ENCODE measurements around the gene ATP9B. TPM values are rescaled to one million over a fixed set of nuclear protein-coding genes. Genes with fewer than 3 reads are reported as not detected.

Gene ATP9B
- total RNA-seq, 1 experiment from 2014 or later, result 20.9 TPM

DNA sequence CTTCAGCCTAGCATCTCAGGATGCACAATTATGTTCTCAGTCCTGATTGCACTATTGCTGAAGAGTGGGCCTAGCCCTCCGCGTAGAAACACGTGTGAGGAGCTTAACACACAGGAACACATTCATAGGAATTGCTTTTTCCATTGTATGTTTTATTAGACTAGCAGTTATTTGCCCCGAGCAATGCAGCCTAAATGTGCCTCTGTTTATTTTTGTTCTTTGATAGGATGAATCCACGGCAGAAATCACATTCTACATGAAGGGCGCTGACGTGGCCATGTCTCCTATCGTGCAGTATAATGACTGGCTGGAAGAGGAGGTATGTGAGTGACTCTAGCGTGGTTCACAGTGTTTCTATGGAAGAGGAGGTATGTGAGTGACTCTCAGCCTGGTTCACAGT is 260.6 kb downstream of the ATP9B start:
- no peak overlapping the region for H4K5ac ChIP-seq (ENCODE audit: insufficient read length, low read depth, low read length)
- no peak overlapping the region for H2BK15ac ChIP-seq (ENCODE audit: low read depth, low read length)
- no peaks in the 10 kb centered on the region for H3K27me3 ChIP-seq (ENCODE audit: insufficient read depth, low read length)
- H3K23me2 ChIP-seq (ENCODE audit: insufficient read length, low read depth, low read length, poor library complexity, severe bottlenecking), result no peaks in the 10 kb centered on the region
- Mint-ChIP-seq H3K4me1 (peaks cover 6 to 8% of the 10 kb centered on the region in 2 experiments), H3K4me3 (no peak overlapping the region), H3K27me3 (ENCODE audit: low read depth) (no peaks in the 10 kb centered on the region), H3K27ac (no peak overlapping the region), H3K36me3 (ENCODE audit: insufficient read depth in 1 of 3, low read depth in 3 of 3) (peaks cover 12 to 32% (median 17%) of the 10 kb centered on the region in 3 experiments), H3K9me3 (peaks cover 2 to 9% of the 10 kb centered on the region in 2 experiments; a peak in 4 of 5 replicates)
- H3K79me2 ChIP-seq (ENCODE audit: insufficient read depth, low read length), result no peaks in the 10 kb centered on the region
- no peak for DNase-seq
- H3K9me3 ChIP-seq (ENCODE audit: control insufficient read depth, low read depth, low read length), result no peaks in the 10 kb centered on the region
- H3K23ac ChIP-seq (ENCODE audit: insufficient read length, low read depth, low read length), result no peak overlapping the region
- H4K8ac ChIP-seq (replicated peaks; ENCODE audit: insufficient read length, low read depth, low read length), result no peak overlapping the region
- no peak overlapping the region for H2BK20ac ChIP-seq (ENCODE audit: low read depth, low read length, poor library complexity, severe bottlenecking)
- no peak overlapping the region for H3K4me2 ChIP-seq (ENCODE audit: insufficient read depth, insufficient read length, low read length)
- no peak overlapping the region for H3K9ac ChIP-seq (ENCODE audit: extremely low read depth, insufficient read length, low read length)
- H3K4ac ChIP-seq (ENCODE audit: low read depth, low read length), result no peak overlapping the region
- H4K91ac ChIP-seq (ENCODE audit: insufficient read length, low read depth, low read length), result no peak overlapping the region
- H3K18ac ChIP-seq (ENCODE audit: insufficient read length, low read depth, low read length), result no peak overlapping the region
- no peak overlapping the region for H3K14ac ChIP-seq (ENCODE audit: insufficient read depth, low read length)
- no peak overlapping the region for H2AK5ac ChIP-seq (ENCODE audit: insufficient read length, low read length)
- TF ChIP-seq, protein P1, sequence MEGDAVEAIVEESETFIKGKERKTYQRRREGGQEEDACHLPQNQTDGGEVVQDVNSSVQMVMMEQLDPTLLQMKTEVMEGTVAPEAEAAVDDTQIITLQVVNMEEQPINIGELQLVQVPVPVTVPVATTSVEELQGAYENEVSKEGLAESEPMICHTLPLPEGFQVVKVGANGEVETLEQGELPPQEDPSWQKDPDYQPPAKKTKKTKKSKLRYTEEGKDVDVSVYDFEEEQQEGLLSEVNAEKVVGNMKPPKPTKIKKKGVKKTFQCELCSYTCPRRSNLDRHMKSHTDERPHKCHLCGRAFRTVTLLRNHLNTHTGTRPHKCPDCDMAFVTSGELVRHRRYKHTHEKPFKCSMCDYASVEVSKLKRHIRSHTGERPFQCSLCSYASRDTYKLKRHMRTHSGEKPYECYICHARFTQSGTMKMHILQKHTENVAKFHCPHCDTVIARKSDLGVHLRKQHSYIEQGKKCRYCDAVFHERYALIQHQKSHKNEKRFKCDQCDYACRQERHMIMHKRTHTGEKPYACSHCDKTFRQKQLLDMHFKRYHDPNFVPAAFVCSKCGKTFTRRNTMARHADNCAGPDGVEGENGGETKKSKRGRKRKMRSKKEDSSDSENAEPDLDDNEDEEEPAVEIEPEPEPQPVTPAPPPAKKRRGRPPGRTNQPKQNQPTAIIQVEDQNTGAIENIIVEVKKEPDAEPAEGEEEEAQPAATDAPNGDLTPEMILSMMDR (conservative IDR thresholded peaks at IDR 0.05), result no peak
- H3K79me1 ChIP-seq (ENCODE audit: insufficient read depth, low read depth, low read length, poor library complexity, severe bottlenecking), result no peaks in the 10 kb centered on the region
- H3K4me1 ChIP-seq (ENCODE audit: insufficient read depth, low read length), result peaks cover 3% of the 10 kb centered on the region; the same call in 1 of the 2 replicates
- no peak overlapping the region for H3T11ph ChIP-seq (ENCODE audit: low read length)
- no peak overlapping the region for H2BK5ac ChIP-seq (ENCODE audit: insufficient read length, low read length)
- no CpG with 5 or more reads among the region's 9 CpGs for WGBS (ENCODE audit: extremely low coverage, insufficient read length, low lambda C conversion rate)
- no peak overlapping the region for H2BK12ac ChIP-seq (ENCODE audit: insufficient read length, low read depth, low read length)
- H3K56ac ChIP-seq (ENCODE audit: insufficient read length, low read depth, low read length), result no peak overlapping the region
- H4K20me1 ChIP-seq (ENCODE audit: control insufficient read depth, insufficient read depth, insufficient read length), result no peaks in the 10 kb centered on the region
- no peak overlapping the region for H3K27ac ChIP-seq (ENCODE audit: insufficient read length, low read depth, low read length)
- no peak overlapping the region for H2BK120ac ChIP-seq (ENCODE audit: low read depth, low read length, poor library complexity, severe bottlenecking)
- H2AFZ ChIP-seq (ENCODE audit: low read length), result no peak overlapping the region
